Measurements from ENCODE around the gene TSTD2.

TSTD2 gene

GRCh38 chr9:97632985-97633858 lies at the start of gene TSTD2, which contains the start of gene NCBP1:
Gene TSTD2, minus strand, starts transcription at chr9:97633368. Its CDS starts 5,806 bp downstream, at chr9:97627562.
Gene NCBP1, plus strand, starts transcription at chr9:97633821. Its CDS starts 61 bp downstream, at chr9:97633882.
- DNase-seq = peak; percentile 98

- DNase-seq = no peak
Measured at GRCh38 chr9:97682242-97682641, 49.1 kb upstream of the TSTD2 start.

DNA sequence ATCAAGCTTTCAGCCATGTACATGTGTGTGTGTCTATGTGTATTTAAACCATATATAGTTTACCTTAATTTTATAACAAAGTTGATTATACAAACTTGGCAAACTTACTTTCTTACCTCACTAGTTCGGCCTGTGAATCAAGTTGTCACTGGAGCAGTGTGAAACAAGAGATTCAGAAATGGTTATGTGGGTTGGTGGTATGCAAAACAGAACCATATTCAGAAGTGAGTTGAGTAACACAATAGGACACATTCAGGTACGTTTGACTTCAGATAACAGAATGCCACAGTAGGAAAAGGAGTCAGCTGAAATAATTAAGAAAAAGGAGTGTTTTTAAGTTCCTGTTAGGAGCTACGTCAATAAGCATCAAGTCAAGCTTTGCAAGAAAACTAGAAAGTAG lies 42.5 kb upstream of the TSTD2 start:
- no peak for DNase-seq

DNA sequence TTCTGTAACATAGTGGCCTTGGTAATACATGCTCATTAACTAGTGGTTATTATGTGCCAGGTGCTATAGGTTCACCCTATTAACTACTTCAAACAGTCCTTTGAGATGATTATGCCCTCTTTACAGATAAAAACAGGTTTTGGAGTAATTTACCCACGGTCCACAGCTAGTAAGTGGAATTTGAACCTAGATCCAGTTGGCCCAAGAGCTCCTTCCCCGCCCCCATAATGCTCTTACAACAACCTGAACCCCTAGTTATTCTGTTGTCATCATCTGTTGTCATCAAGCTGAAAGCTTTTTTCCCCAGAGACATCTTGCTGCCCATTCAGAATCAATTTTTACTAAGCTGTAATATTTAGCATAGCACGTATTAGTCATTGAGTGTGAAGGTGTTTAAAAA lies 40.8 kb upstream of the TSTD2 start:
- DNase-seq = no peak

GRCh38 chr9:97672403-97672802 lies 39.2 kb upstream of the TSTD2 start:
- no peak for DNase-seq

- no peak for DNase-seq
Measured at GRCh38 chr9:97670586-97670985, 37.4 kb upstream of the TSTD2 start.

GRCh38 chr9:97668485-97668884 lies 35.3 kb upstream of the TSTD2 start:
- no peak for DNase-seq

GRCh38 chr9:97666907-97667686 lies 33.9 kb upstream of the TSTD2 start:
- DNase-seq = no peak

GRCh38 chr9:97665742-97666141 lies 32.6 kb upstream of the TSTD2 start:
- no peak for DNase-seq

DNA sequence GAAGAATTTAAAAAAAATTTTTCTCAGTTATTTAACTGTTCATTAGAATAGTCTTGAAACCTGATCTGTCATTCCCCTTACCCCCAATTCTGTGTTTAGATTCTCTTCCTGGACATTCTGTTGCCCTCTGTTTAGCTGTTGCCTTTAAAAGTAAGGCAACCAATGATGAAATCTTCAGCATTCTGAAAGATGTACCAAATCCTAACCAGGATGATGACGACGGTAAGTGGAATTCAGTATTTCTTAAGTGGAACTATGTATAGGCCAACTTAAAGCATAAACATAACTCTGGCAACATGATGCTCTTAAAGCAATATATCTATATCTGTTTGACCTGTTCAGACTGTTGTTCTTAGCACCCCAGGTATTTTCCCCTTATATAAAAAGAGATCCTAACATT lies 27.7 kb upstream of the TSTD2 start:
- no peak for DNase-seq

DNA sequence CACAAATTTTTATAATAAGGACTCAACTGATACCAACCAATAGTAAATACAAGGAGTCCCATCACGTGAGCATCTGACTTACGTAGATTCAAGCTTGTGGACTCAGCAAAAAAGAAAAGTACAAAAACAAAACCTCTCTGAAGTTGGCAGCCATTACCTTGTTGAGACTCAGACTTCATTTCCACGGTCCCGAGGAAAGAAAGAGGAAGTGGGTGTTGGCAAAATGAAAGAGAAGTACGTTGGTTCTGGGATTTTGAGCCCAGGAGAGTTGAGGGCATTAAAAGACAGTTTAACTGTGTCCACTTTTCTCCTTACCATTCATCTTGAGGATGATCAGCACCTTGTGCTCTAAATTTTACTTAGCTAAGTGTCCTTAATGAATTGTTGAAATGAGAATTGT lies 27.2 kb upstream of the TSTD2 start:
- DNase-seq = no peak

- no peak for DNase-seq
Measured at GRCh38 chr9:97659771-97660170, 26.6 kb upstream of the TSTD2 start.

GRCh38 chr9:97658707-97659106 lies 25.5 kb upstream of the TSTD2 start:
- no peak for DNase-seq

GRCh38 chr9:97651646-97652045 lies 18.5 kb upstream of the TSTD2 start:
- no peak for DNase-seq

- DNase-seq = no peak
Measured at GRCh38 chr9:97647996-97648395, 14.8 kb upstream of the TSTD2 start.

DNA sequence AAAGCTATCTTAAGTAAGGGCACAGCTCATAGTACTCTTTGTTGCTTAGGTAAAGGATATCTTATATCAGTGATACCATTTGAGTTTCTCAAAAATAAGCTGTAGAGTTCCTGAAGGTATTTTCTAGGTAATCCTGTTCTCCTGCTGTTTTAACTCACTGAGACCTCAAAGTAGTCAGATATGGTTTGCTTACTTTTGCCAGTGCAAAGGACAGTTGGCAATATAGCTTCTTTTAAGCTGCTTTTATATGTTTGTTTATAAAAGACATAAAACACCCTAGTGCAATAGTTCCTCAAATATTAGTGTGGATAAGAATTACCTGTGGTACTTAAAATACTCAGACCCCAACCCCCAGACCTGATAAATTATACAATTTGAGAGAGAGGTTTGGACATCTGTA lies 12.6 kb upstream of the TSTD2 start:
- DNase-seq = no peak

- no peak for DNase-seq
Measured at GRCh38 chr9:97640325-97640724, 7.2 kb upstream of the TSTD2 start.

DNA sequence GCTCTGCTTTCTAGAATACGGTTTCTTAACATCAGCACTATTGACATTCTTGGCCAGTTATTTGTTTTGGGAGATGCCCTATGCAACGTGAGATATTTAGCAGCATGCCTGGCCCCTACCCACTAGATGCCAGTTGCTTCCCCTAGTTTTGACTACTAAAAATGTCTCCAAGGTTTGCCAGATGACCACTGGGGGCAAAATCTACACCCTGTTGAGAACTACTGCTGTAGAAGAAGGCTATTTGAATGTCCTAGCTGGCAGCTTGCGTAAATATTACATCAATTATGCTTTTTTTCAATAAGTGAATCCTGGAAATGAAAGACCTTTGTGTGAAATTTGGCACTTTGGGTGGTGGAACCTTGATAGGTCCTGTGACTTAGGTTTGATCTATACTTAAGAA lies 5.5 kb upstream of the TSTD2 start:
- no peak for DNase-seq

DNA sequence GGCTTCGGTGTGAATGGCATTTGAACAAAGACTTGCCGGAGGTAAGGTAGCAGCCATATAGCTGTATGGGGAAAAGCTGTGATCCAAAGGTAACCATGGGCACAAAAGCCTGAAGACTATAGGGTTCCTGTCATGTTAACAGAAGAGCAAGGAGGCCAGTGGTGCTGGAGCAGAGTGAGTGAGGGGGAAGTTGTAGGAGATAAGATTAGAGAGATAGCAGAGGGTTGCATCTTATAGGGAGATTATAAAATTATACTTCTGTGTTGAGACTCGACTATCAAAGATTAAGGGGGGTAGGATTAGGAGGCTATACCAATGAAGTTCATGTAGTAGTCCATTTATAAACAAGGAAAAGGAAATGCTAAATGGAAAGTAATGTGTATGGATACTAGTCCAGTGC lies 3.7 kb upstream of the TSTD2 start:
- DNase-seq = no peak

GRCh38 chr9:97635026-97635425 lies 1.9 kb upstream of the TSTD2 start:
- no peak for DNase-seq

GRCh38 chr9:97633859-97634490 lies 807 bp upstream of the TSTD2 start:
- no peak for DNase-seq

GRCh38 chr9:97632248-97632984 lies 752 bp downstream of the TSTD2 start:
- peak; percentile 77 for DNase-seq

DNA sequence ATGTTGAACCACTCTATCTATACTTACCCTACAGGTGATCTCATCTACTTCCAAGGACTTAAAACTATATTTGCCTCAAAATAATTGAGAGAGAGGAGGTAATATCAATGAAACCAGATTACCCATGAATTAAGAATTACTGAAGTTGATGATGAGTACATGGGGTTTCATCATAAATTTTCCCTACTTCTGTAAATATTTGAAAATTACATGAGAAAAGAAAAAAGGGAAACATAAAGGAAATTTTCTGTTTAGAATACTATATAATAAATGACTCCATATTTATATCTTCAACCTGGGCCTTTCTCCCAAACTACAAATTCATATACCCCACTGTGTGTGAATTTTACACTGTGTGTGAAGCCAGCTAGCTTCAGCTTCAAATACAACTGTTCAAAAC lies 2.6 kb downstream of the TSTD2 start:
- no peak for DNase-seq

Measured in fibroblast of upper back skin (primary cell).